GM21515 (cell line): ENCODE data around the gene SLC5A4.
"Not testable (repeated sequence)": the region's sequence is repeated elsewhere in the genome, so short reads cannot be mapped to it uniquely, and the experiment has no call there.

Experiments used
- ATAC-seq: cut with Tn5 transposase; IDR thresholded peaks from one replicate; pipeline ENCODE4 v1.9.1; 2021; ENCODE audit not compliant: unreplicated experiment

Gene SLC5A4

DNA sequence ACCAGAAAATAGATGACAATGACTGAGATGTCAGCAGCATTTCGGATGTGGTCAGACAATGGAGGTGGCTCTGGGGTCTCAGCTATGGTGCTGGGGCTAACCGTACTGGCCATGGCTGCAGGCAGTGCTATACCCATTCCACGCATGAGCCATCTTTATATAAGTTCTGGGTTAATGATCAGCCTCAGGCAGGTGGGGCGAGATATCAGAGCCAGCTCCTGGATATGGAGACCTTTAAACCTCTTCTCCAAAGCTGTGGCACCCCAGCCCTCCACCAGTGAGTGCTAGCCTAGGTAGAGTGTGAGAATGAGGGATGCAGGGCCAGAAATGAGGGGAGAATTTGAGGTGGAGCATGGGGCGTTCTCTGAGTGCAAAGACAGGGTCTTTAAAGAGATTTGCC, at the start of gene SLC5A4:
Gene SLC5A4 (minus strand): TSS at position 131 of the 400 bp plus-strand sequence. CDS start 18 bp downstream, at position 113.
- no peak for ATAC-seq

DNA sequence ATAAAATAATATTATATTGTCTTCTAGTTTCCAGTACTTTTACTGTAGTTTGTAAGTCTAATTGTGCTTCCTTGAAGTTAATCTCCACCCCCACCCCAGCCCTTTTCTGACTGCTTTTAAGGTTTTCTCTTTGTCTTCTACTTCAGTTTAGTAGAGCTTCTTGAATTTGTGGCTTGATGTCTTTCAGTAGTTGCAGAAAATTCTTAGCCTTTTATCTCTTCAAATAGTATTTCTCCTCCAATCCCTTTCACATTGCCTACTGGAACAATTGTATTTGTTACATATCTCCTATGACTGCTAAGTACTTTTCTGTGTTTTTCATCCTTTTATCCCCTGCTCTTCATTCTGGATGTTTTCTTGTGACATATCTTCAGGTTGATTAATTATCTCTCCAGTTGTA, 38.8 kb upstream of the SLC5A4 start:
- ATAC-seq, result not testable (repeated sequence)

DNA sequence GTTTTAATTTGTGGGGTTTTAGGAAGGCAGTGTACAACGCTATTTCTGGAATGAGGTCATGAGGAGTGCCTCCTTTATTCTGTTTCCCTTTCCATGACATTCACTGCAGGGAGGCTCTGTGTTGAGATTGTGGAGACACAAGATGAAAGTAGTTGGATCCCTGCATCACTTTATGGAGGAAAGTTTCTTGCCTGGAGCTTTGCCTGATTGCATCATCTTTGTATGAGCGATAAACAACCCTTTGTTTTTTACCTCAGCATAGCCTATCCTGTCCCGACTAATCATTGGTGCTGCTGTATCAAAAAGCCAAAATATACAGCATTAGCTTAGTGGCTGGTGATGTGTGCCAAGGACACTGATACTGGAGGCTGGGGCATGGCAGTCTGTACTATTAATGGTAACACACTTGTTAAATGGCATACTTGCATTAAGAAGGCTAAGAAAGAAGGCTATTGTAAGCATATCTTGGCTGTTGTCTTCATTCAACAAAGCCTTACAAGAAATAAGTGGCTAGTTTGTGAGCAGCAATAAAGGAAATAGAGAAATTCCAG, 31.2 kb upstream of the SLC5A4 start:
- no peak for ATAC-seq

DNA sequence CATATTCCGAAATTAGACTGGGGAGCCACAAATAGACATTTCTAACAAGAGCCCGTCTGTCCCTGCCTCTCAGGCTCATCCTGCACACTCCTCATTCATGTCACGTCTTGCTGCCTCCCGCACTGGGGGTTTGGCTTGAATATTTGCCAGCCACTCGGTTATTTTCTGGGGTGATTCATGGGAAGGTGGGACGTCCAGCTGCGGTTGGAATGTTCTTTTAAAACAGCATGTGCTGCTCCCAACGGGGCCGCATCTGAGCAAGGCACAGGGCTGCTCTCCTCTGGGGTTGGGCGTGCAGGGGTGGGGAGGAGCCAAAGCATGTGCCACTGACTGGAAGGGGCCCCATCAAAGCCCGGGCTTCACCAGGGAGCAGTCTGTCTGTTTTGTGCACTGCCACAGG, 25.9 kb upstream of the SLC5A4 start:
- ATAC-seq, result no peak

DNA sequence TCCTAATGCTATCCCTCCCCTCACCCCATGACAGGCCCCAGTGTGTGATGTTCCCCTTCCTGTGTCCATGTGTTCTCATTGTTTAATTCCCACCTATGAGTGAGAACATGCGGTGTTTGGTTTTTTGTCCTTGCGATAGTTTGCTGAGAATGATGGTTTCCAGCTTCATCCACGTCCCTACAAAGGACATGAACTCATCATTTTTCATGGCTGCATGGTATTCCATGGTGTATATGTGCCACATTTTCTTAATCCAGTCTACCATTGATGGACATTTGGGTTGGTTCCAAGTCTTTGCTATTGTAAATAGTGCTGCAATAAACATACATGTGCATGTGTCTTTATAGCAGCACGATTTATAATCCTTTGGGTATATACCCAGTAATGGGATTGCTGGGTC, 20.2 kb upstream of the SLC5A4 start:
- not testable (repeated sequence) for ATAC-seq

DNA sequence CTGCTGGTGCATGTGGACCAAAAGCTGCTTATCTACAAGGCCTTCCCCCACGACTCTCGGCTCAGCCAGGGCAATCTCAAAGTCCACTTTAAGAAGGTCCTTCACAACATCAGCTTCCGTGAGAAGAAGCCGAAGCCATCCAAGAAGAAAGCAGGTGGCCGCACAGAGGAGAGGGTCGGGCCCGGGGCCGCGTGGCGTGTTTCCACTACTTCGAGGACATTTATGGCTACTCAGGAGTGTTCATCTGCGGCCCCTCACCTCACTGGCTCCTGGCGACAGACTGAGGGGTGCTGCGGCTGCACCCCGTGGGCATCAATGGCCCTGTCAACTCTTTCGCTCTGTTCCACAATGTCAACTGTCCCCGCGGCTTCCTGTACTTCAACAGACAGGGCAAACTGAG, 16.2 kb upstream of the SLC5A4 start:
- no peak for ATAC-seq

DNA sequence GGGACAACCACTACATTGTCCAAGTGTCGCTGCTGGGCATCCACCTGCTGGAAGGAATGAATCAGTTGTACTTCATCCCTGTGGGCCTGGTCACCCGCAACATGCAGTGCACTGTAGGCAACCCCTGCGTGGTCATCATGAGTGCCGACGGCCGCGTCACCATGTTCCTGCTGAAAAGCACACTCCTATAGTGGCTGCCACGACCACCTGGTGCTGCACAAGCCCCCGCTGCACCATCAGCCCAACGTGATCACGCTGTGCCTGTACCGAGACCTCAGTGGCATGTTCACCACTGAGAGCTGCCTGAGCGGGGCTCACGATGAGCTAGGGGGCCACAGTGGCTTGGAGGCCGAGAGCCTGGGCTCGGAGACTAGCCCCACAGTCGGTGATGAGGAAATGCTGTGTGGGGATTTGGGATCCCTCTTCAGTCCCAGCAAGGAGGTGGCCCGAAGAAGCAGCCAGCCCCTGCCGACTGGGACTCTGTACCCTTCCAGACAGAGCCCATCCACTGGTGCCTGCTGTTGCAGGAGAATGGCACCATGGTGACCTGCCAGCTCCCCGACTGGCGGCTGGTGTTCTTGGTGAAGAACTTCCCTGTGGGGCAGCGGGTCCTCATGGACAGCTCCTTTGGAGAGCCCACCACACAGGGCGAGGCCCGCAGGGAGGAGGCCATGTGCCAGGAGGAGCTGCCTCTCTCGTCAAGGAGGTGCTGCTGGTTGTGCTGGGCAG, 15.7 kb upstream of the SLC5A4 start:
- no peak for ATAC-seq

DNA sequence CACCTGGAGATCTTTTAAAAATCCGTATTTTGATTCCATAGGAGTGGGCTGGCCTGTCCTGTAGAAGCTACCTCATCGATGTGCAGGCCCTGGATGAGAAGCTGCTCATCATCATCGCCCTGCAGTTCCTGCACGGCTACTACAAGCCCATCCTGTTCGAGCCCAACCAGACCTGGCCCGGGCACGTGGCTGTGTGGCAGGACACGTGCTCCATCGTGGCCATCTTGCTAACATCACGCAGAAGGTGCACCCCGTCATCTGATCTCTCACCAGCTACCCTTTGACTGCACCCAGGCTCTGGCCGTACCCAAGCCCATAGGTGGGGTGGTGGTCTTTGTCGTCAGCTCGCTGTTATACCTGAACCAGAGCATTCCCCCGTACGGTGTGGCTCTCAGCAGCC, 14.2 kb upstream of the SLC5A4 start:
- no peak for ATAC-seq

DNA sequence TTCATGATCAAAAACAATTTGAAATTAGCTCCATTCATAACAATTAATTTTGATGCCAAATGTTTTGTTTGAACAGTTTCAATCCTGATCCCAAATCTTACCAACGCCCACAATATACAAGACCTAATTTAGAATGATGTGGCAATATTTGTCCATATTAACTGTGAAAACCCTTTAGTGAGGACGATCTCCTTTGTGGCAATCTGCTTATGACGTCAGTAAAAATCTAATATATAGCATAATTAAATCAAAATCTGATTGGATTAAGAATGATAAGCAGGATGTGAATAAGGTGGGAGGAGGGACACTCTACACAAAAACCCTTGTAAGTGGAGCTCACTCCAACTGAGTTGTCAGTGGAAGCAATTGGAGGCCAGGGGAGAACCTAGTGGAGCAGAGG, 11.9 kb upstream of the SLC5A4 start:
- ATAC-seq, result no peak

DNA sequence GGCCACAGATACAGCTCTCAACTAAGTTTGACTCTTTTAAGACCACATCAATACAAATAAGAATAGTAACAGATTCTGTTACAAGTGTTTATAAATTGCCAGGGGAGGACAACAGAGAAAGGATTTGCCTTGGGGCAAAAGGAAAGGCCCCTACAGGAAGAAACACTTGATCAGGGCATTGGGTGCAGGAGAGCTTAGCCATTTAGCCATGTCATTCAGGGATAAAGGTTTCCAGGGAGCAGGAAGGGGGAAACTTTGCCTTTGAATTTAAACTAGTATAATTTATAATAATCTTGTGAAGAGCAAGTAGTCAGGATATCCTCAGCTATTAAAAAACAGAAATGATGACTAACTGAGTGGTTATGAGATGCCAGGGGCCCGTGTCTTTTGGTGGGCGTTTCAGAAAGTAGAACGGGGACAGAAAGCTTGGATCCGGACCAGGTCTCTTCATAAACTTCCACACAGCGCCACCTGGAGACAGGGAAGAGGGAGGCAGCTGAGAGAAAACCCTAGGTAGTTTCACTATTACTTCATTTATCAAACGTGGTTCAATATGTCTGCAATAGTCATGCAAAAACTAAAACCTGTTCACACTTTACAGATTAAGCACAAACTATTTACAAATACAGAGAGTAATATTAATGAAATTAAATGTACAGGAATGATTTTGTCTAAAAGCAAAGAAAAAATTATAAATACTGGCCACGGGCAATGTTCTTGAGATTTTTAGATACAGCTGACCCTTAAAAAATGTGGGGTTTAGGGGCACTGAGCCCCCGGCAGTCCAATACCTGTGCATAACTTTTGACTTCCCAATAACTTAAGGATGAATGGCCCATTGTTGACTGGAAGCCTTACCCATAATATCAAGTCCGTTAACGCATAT, 11.0 kb upstream of the SLC5A4 start:
- ATAC-seq, result no peak

DNA sequence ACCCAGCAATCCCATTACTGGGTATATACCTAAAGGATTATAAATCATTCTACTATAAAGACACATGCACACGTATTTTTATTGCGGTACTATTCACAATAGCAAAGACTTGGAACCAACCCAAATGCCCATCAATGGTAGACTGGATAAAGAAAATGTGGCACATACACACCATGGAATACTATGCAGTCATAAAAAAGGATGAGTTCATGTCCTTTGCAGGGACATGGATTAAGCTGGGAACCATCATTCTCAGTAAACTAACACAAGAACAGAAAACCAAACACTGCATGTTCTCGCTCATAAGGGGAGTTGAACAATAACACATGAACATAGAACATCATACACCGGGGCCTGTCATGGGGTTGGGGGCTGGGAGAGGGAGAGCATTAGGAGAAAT, 8.5 kb upstream of the SLC5A4 start:
- ATAC-seq, result not testable (repeated sequence)

DNA sequence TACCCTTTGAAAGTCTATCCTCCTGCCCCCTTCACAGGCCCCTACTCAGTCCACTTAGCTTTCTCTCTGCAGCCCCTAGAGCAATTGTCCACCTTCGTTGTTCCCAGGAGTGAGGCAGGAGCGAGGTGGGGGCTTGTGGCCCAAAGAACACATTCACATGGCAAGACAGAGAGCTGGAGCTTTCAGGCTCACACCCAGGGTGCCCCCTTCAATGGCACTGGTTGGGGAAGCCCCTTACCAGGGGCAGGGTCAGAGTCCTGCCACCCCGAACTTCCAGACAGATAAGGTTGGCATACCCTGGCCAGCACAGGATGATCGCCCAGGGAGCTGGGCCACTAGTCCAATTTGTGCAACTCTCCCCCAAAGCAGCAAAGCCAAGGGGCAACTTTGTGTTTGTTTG, 6.2 kb upstream of the SLC5A4 start:
- ATAC-seq, result no peak

DNA sequence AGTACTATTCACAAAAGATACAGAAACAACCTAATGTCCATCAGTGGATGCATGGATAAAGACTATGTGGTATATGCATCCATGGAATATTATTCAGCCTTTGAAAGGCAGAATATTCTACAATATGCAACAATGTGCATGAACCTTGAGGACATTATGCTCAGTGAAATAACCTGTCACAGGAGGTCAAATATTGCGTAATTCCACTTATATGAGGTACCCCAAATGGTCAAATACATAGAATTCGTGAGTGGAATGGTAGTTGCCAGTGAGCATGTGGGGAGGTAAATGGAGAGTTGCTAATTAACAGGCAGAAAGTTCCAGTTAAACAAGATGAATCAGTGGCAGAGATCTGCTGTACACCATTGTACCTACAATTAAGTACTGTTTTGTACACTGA, 3.6 kb upstream of the SLC5A4 start:
- ATAC-seq, result no peak

DNA sequence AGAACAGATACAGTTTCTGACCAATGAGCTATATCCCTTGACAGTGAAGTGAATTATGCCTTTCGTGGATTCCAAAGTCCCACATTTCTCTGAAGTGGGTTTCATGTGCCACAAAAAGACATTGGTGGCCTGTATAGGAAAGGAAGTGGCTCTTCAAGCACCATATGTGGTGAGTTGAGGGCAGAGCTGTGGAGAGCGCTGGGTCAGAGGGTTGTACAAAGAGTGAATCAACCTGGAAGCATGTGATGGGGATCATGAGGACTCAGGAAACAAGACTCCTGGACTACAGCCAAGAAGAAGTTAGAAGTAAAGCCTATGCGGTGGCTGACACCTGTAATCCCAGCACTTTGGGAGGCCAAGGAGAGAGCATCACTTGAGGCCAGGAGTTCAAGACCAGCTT, 579 bp upstream of the SLC5A4 start:
- no peak for ATAC-seq

DNA sequence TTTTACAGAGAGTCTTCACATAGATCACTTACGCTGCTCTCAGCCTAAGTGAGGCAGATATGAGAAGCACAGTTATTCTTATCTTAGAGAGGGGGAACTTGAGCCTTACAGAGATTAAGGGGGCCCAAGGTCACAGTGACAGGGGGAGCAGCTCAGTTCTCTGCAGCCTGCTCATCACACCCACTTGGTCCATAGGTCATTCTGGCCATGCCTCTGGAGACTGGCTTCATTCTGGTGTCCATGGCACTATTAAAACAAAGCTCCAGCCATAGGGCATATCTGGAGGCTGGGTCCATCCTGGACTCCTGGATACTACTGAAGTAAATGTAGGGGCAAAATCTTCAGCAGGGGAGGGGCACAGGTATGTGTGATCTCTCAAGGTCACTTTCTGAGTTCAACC, 5.9 kb downstream of the SLC5A4 start:
- no peak for ATAC-seq

DNA sequence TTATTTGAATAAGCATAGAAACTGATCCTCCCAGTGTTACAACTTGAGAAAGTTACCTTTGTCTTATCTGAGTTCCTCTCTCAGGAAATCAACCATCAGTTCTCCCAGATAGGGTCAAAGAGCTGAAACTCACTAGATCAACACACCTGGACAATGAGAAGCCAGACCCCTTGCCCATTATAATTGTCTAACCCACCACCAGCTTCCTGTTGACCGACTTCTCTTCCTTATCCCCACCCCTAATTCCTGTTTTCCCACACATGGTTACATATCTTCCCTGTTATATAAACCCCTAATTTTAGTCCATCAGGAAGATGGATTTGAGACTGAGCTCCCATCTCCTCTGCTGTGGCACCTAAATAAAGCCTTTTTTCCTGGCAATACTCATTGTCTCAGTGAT, 6.9 kb downstream of the SLC5A4 start:
- ATAC-seq, result no peak

DNA sequence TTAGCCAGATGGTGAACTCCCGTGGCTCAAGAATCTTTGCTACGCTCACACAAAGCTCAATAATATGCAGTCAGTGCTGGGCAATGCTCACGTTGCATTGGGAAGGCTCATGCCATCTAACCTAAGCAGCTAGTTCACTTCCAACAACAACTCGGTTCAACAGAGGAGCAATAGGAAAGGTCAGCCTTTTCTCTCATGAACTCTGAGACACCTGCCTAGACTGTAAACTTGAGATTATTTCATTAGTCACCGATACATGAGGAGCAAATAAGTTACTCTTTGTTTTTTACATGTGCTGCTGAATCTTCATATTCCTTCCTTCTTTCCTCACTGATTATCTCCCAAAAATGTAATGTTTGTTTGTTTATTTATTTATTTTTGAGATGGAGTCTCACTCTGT, 9.0 kb downstream of the SLC5A4 start:
- no peak for ATAC-seq

DNA sequence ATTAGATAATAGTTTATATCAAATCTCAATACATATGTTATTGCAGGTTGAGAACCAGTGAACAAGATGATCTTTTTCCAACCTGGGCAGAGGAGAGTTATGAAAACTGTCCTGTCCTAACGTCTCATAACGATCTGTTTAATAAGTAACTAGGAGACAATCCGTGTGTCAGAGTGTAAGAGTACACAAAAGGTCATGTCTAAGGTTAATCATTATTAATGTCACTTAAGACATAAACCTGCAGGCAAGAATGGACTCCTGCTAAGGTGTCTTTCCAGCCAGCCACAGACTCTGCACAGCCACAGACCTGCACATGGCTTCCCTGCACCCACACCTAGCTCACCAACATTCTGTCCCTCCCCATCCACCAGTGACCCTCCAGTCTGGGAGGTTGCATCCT, 10.1 kb downstream of the SLC5A4 start:
- ATAC-seq, result no peak

DNA sequence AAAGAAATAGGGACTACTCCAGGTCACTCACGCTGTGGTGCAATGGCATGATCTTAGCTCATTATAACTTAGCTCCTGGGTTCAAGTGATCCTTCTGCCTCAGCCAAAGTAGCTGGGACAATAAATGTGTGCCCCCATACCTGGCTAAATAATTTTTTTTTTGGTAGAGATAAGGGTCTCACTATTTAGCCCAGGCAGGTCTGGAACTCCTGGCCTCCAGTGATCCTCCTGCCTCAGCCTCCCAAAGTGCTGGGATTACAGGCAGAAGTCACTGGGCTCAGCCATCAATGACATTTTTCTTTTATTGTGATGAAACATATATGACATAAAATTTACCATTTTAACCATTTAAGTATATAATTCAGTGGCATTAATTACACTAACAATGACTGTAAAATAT, 10.6 kb downstream of the SLC5A4 start:
- ATAC-seq, result no peak

DNA sequence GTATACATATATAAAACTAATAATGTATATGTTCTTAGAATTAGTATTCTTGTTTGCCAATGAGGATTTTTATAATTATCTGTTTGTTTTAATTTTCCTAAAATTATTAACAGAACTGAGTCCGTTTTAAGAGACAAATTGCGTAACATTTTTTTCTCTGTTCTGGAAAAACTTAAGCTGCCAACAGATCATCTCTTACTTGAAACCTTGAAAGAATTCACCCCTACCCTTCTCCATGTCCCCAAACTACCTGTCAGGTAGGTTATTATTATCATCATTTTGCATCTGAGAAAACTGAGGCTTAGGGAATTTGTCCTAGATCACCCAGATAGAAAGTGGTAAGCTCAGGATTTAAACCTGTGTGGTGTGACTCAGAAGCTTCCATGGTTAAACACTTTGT, 14.7 kb downstream of the SLC5A4 start:
- no peak for ATAC-seq

DNA sequence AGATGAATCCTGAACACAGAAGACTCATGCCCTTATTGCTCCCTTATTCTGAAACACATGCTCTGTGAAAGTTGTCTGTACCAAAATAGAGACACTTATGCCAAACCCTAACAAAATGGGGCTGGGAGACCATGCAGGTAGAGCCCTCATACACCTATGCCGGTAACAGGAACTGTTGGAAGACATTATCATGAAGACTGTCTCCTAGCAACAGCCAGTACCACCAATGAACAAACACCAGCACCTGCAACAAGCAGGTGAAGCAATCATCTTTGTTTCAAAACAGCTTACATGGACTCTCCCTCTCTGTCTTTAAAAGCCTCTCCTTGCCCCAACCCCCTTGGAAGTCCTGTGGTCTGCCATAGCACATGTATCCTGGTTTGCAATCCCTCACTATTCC, 17.2 kb downstream of the SLC5A4 start:
- no peak for ATAC-seq

DNA sequence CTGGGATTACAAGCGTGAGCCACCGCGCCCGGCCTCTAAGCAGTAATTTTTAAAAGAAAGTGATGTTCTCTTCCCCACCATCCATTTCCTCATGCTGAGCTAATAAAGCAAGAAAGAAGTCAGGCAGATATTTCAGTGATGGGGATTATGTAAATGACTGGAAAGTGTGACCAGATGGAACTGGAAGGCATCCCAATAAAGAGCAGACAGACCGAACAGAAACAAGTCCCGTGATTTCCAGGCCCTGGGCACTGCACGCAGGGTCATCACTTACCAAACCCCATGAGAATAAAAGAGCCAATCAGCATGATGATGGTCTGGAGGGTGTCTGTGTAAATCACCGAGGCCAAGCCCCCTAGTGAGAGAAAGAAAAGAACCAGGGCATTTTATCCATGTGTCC, 18.2 kb downstream of the SLC5A4 start:
- no peak for ATAC-seq
